Right lobe of liver (tissue), 4 donors: ENCODE results near the gene SLC45A1.

ENCODE experiments used
- CTCF ChIP-seq, 4 donors: fragments of 200-600 bp in 3 of 4; fragments of 450-650 bp in 1 of 4; IDR thresholded peaks; one replicate each; pipeline versions ENCODE4 v1.5.1 to v1.8.0; 2016 to 2022; ENCODE audit warnings: antibody characterized with exemption in 4 of 4, mild to moderate bottlenecking in 2 of 4
- POLR2A ChIP-seq: fragments of 450-650 bp; IDR thresholded peaks from one replicate; pipeline ENCODE4 v1.6.1; 2017; ENCODE audit warnings: antibody characterized with exemption, mild to moderate bottlenecking
- donor health status: DM: no; HTN: no; CAD: no.
- donor health status: DM: no; HTN: no; CAD: no.
- donor health status: DM: no; HTN: yes; CAD: no.

- no peak for TF ChIP-seq CTCF (IDR thresholded peaks at IDR 0.05)
- TF ChIP-seq POLR2A, result no peak
Measured at GRCh38 chr1:8299963-8300362, 18.0 kb upstream of the SLC45A1 start.
